CD14-positive monocyte (primary cell): ENCODE data around the gene MPP4. TPM values are rescaled to one million over a fixed set of nuclear protein-coding genes. Genes with fewer than 3 reads are reported as not detected.

Experiments
- DNase-seq, 3 donors: peaks; one replicate each; pipeline ENCODE4 v3.0.0-alpha.2; 2011 to 2022
- H2AFZ ChIP-seq: 2 replicates; pipeline ENCODE4 v1.6.0; 2012; ENCODE audit warnings: mild to moderate bottlenecking, low read depth, low read length, inconsistent platforms; ENCODE audit not compliant: insufficient read depth, poor library complexity, severe bottlenecking
- H3K27ac ChIP-seq, 2 donors: 1 replicate in 1 of 2; 2 replicates in 1 of 2; pipeline ENCODE4 v1.5.1; 2012 to 2013; ENCODE audit warnings: low read length in 2 of 2, control low read depth in 1 of 2, inconsistent platforms in 1 of 2, low read depth in 1 of 2, mild to moderate bottlenecking in 1 of 2
- H3K27me3 ChIP-seq, 2 donors: one replicate each; pipeline versions ENCODE4 v1.6.0 to v1.6.1; 2011 to 2013; ENCODE audit warnings: low read length in 2 of 2; ENCODE audit not compliant: control insufficient read depth in 2 of 2, insufficient read depth in 2 of 2
- H3K36me3 ChIP-seq, 2 donors: replicated peaks in 1 of 2; 1 replicate in 1 of 2; 2 replicates in 1 of 2; pipeline versions ENCODE4 v1.5.1 to v1.6.1; 2012 to 2013; ENCODE audit warnings: low read length in 2 of 2, control low read depth in 1 of 2, inconsistent platforms in 1 of 2, mild to moderate bottlenecking in 1 of 2; ENCODE audit not compliant: insufficient read depth in 2 of 2, control insufficient read depth in 1 of 2
- H3K4me1 ChIP-seq, 2 donors: 1 replicate in 1 of 2; 2 replicates in 1 of 2; pipeline versions ENCODE4 v1.5.1 to v1.6.1; 2012 to 2013; ENCODE audit warnings: low read length in 2 of 2, control low read depth in 1 of 2, inconsistent platforms in 1 of 2, mild to moderate bottlenecking in 1 of 2, moderate library complexity in 1 of 2; ENCODE audit not compliant: insufficient read depth in 2 of 2, control insufficient read depth in 1 of 2
- H3K4me2 ChIP-seq: replicated peaks from 2 replicates; pipeline ENCODE3; 2012; ENCODE audit warnings: low read length, moderate library complexity, mild to moderate bottlenecking; ENCODE audit not compliant: poor library complexity, severe bottlenecking; ENCODE audit errors: extremely low read depth
- H3K4me3 ChIP-seq, 3 experiments: fragments of 200-600 bp in 1 of 3; sonication (generic) in 1 of 3; replicated peaks in 1 of 3; 1 replicate in 2 of 3; 2 replicates in 1 of 3; pipeline ENCODE4 v1.5.1; 2011 to 2013; ENCODE audit warnings: low read length in 3 of 3, mild to moderate bottlenecking in 3 of 3, control low read depth in 2 of 3, low read depth in 2 of 3, inconsistent platforms in 1 of 3, moderate library complexity in 1 of 3
- H3K79me2 ChIP-seq: 2 replicates; pipeline ENCODE4 v1.6.0; 2012; ENCODE audit warnings: mild to moderate bottlenecking, control low read depth, inconsistent platforms, low read length, moderate library complexity; ENCODE audit not compliant: insufficient read depth
- H3K9ac ChIP-seq: 2 replicates; pipeline ENCODE4 v1.6.0; 2017; ENCODE audit warnings: low read length, mild to moderate bottlenecking; ENCODE audit not compliant: insufficient read depth, poor library complexity, severe bottlenecking
- H3K9me3 ChIP-seq, 2 donors: replicated peaks in 1 of 2; 1 replicate in 1 of 2; 2 replicates in 1 of 2; pipeline versions ENCODE4 v1.5.1 to v1.6.1; 2012 to 2013; ENCODE audit warnings: low read length in 2 of 2, control low read depth in 1 of 2; ENCODE audit not compliant: control insufficient read depth in 1 of 2, insufficient read depth in 1 of 2
- H4K20me1 ChIP-seq: 2 replicates; pipeline ENCODE4 v1.6.0; 2012; ENCODE audit warnings: mild to moderate bottlenecking, low read length, control low read depth, moderate library complexity; ENCODE audit not compliant: insufficient read depth
- H3K27ac Mint-ChIP-seq, 7 donors: one replicate each; pipeline ENCODE4 v1.8.0; 2020; ENCODE audit warnings: mild to moderate bottlenecking in 7 of 7, mixed read lengths in 7 of 7, moderate library complexity in 6 of 7, inconsistent platforms in 2 of 7
- H3K27me3 Mint-ChIP-seq, 3 donors: one replicate each; pipeline ENCODE4 v1.8.0; 2021 to 2022; ENCODE audit warnings: low read depth in 3 of 3, mild to moderate bottlenecking in 3 of 3, mixed read lengths in 3 of 3, moderate library complexity in 3 of 3, inconsistent platforms in 1 of 3
- H3K36me3 Mint-ChIP-seq, 2 donors: one replicate each; pipeline ENCODE4 v1.8.0; 2020; ENCODE audit warnings: mixed read lengths in 2 of 2, inconsistent platforms in 1 of 2, mild to moderate bottlenecking in 1 of 2
- H3K4me1 Mint-ChIP-seq: one replicate; pipeline ENCODE4 v1.8.0; 2020; ENCODE audit warnings: mild to moderate bottlenecking, mixed read lengths
- H3K4me3 Mint-ChIP-seq, 2 donors: one replicate each; pipeline ENCODE4 v1.8.0; 2020; ENCODE audit warnings: mild to moderate bottlenecking in 2 of 2, mixed read lengths in 2 of 2, moderate library complexity in 1 of 2
- H3K9me3 Mint-ChIP-seq, 7 donors: one replicate each; pipeline ENCODE4 v1.8.0; 2020 to 2022; ENCODE audit warnings: mixed read lengths in 7 of 7, mild to moderate bottlenecking in 6 of 7, moderate library complexity in 6 of 7, inconsistent platforms in 2 of 7
- CTCF ChIP-seq: fragments of 200-600 bp; IDR thresholded peaks from one replicate; pipeline ENCODE4 v1.8.0; 2022; ENCODE audit warnings: antibody characterized with exemption, mild to moderate bottlenecking
- WGBS: methylation state at CpG from one replicate; pipeline ENCODE4 v1.1.5; 2013; ENCODE audit warnings: missing lambda C conversion rate; ENCODE audit not compliant: insufficient coverage; 5-methylcytosine and 5-hydroxymethylcytosine counted together
- intact Hi-C, 2 donors: fragments of 100-400 bp; cut with micrococcal nuclease; formaldehyde crosslinking; loops; one replicate each; pipeline versions ENCODE4 v1.15.0 to v1.15.1; 2023
- polyA plus RNA-seq, 3 donors: library from polyadenylated mRNA; depleted of rRNA in 1 of 3; unstranded in 2 of 3; stranded (reverse) in 1 of 3; fragments of 300-500 nt in 2 of 3; fragments of >200 nt in 1 of 3; fragmentation: Illumina TruSeq in 2 of 3; gene quantifications; 1 replicate in 2 of 3; 2 replicates in 1 of 3; pipeline ENCODE4 v1.2.3, GENCODE V29; 2012 to 2021

MPP4 gene
- polyA plus RNA-seq, 3 donors = 0.04 TPM; not detected in 2

GRCh38 chr2:201631041-201631440 lies 67.4 kb downstream of the MPP4 start:
- H3K4me3 ChIP-seq = no peak overlapping the region
- Mint-ChIP-seq H3K4me3 (no peak overlapping the region), H3K4me1 (no peaks in the 10 kb centered on the region), H3K27ac (no peak overlapping the region), H3K9me3 (peaks cover 0 to 3% (median 0%) of the 10 kb centered on the region in 7 donors), H3K27me3 (no peaks in the 10 kb centered on the region), H3K36me3 (peaks cover 2 to 9% of the 10 kb centered on the region in 2 donors)
- no peak overlapping the region for H3K4me2 ChIP-seq
- H3K9me3 ChIP-seq = no peaks in the 10 kb centered on the region
- no peak overlapping the region for H3K9ac ChIP-seq
- no peak overlapping the region for H3K27ac ChIP-seq
- no peaks in the 10 kb centered on the region for H3K79me2 ChIP-seq
- no peaks in the 10 kb centered on the region for H3K36me3 ChIP-seq
- TF ChIP-seq CTCF = no peak
- WGBS = 91% methylated on average over 2 of the region's 8 CpGs
- H3K4me1 ChIP-seq = no peaks in the 10 kb centered on the region
- intact Hi-C loops = no loop called here
- DNase-seq = no peak
- H2AFZ ChIP-seq = no peak overlapping the region
- no peaks in the 10 kb centered on the region for H4K20me1 ChIP-seq
- no peaks in the 10 kb centered on the region for H3K27me3 ChIP-seq

GRCh38 chr2:201630577-201630976 lies 67.9 kb downstream of the MPP4 start:
- Histone ChIP-seq H2AFZ (no peak overlapping the region), H4K20me1 (no peaks in the 10 kb centered on the region), H3K36me3 (no peaks in the 10 kb centered on the region), H3K9ac (no peak overlapping the region), H3K27ac (no peak overlapping the region), H3K4me1 (no peaks in the 10 kb centered on the region), H3K4me2 (no peak overlapping the region), H3K9me3 (no peaks in the 10 kb centered on the region), H3K79me2 (no peaks in the 10 kb centered on the region), H3K27me3 (no peaks in the 10 kb centered on the region), H3K4me3 (no peak overlapping the region)
- Mint-ChIP-seq H3K4me1 (no peaks in the 10 kb centered on the region), H3K27me3 (no peaks in the 10 kb centered on the region), H3K27ac (no peak overlapping the region), H3K4me3 (no peak overlapping the region), H3K9me3 (peaks cover 0 to 3% (median 0%) of the 10 kb centered on the region in 7 donors), H3K36me3 (peaks cover 2 to 9% of the 10 kb centered on the region in 2 donors)
- no peak for TF ChIP-seq CTCF
- WGBS = no CpG with 5 or more reads among the region's 2 CpGs
- no peak for DNase-seq
- intact Hi-C loops = no loop called here
